ENCODE measurements around the gene RUNX1.

The RUNX1 gene

DNA sequence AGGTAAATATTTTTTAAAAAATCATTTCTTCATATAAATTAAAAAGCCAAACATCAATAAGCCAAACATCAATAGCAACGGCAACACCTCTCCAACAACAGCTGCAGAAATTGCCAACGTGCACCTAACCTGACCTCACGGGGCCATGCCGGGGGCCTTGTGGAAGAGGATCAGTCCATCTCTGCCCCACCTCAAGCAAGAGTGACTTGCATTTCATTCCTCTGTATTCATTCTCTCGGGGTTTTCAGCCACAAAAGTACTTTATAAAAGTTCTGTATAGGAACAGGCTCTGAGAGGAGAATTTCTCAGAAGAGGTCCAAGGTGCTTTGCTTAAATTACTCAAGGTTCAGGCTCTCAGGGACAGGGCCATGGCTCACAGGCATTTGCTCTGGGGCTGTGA is 100.9 kb downstream of the RUNX1 start:
- DNase-seq (ENCODE audit: low read depth) = no peak
- TF ChIP-seq, protein P1, sequence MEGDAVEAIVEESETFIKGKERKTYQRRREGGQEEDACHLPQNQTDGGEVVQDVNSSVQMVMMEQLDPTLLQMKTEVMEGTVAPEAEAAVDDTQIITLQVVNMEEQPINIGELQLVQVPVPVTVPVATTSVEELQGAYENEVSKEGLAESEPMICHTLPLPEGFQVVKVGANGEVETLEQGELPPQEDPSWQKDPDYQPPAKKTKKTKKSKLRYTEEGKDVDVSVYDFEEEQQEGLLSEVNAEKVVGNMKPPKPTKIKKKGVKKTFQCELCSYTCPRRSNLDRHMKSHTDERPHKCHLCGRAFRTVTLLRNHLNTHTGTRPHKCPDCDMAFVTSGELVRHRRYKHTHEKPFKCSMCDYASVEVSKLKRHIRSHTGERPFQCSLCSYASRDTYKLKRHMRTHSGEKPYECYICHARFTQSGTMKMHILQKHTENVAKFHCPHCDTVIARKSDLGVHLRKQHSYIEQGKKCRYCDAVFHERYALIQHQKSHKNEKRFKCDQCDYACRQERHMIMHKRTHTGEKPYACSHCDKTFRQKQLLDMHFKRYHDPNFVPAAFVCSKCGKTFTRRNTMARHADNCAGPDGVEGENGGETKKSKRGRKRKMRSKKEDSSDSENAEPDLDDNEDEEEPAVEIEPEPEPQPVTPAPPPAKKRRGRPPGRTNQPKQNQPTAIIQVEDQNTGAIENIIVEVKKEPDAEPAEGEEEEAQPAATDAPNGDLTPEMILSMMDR (IDR thresholded peaks at IDR 0.05; ENCODE audit: control insufficient read depth, insufficient read depth, low read depth, low read length, missing control alignments) = no peak
- H3K4me3 ChIP-seq (ENCODE audit: control insufficient read depth, low read depth, low read length) = no peak overlapping the region

GRCh38 chr21:34946916-34947534 is 102.1 kb downstream of the RUNX1 start:
- TF ChIP-seq, protein P1 (IDR thresholded peaks at IDR 0.05; ENCODE audit: control insufficient read depth, insufficient read depth, low read depth, low read length, missing control alignments) = no peak
- no peak for DNase-seq (ENCODE audit: low read depth)
- no peak overlapping the region for H3K4me3 ChIP-seq (ENCODE audit: control insufficient read depth, low read depth, low read length)

- TF ChIP-seq, protein P1 (IDR thresholded peaks at IDR 0.05; ENCODE audit: control insufficient read depth, insufficient read depth, low read depth, low read length, missing control alignments) = no peak
- DNase-seq (ENCODE audit: low read depth) = no peak
Measured at GRCh38 chr21:34946385-34946840, 102.7 kb downstream of the RUNX1 start.

GRCh38 chr21:34945288-34945687 is 103.8 kb downstream of the RUNX1 start:
- no peak for DNase-seq (ENCODE audit: low read depth)
- TF ChIP-seq, protein P1 (IDR thresholded peaks at IDR 0.05; ENCODE audit: control insufficient read depth, insufficient read depth, low read depth, low read length, missing control alignments) = no peak
- H3K4me3 ChIP-seq (ENCODE audit: control insufficient read depth, low read depth, low read length) = no peak overlapping the region

More at GRCh38 chr21:34946385-34946840, 102.7 kb downstream of the RUNX1 start:
- H3K4me3 ChIP-seq (ENCODE audit: control insufficient read depth, low read depth, low read length) = no peak overlapping the region

- DNase-seq (ENCODE audit: low read depth) = no peak
- no peak overlapping the region for H3K4me3 ChIP-seq (ENCODE audit: control insufficient read depth, low read depth, low read length)
- TF ChIP-seq, protein P1 (IDR thresholded peaks at IDR 0.05; ENCODE audit: control insufficient read depth, insufficient read depth, low read depth, low read length, missing control alignments) = no peak
Measured at GRCh38 chr21:34944015-34944755, 104.9 kb downstream of the RUNX1 start.

GRCh38 chr21:34942911-34943310 is 106.2 kb downstream of the RUNX1 start:
- TF ChIP-seq, protein P1 (IDR thresholded peaks at IDR 0.05; ENCODE audit: control insufficient read depth, insufficient read depth, low read depth, low read length, missing control alignments) = no peak
- DNase-seq (ENCODE audit: low read depth) = no peak
- no peak overlapping the region for H3K4me3 ChIP-seq (ENCODE audit: control insufficient read depth, low read depth, low read length)

Data from AG09309 (cell line).